Measurements from ENCODE around the gene TUBA4A.
A peak's percentile ranks its signal among the peaks of the same experiment; 100 is the strongest.
"Not testable (repeated sequence)": the region's sequence is repeated elsewhere in the genome, so short reads cannot be mapped to it uniquely, and the experiment has no call there.

The TUBA4A gene

GRCh38 chr2:219291394-219291793 lies 37.7 kb upstream of the TUBA4A start:
- no peak for DNase-seq (ENCODE audit: low read depth in 2 of 2)
- no peak for TF ChIP-seq CTCF (IDR thresholded peaks at IDR 0.05; ENCODE audit: low read depth, low read length)
- H3K4me3 ChIP-seq (replicated peaks in 1 of 2; ENCODE audit: low read depth in 2 of 2, low read length in 2 of 2) = no peak overlapping the region

- no peak overlapping the region for H3K4me3 ChIP-seq (replicated peaks in 1 of 2; ENCODE audit: low read depth in 2 of 2, low read length in 2 of 2)
- no peak for DNase-seq (ENCODE audit: low read depth in 2 of 2)
- TF ChIP-seq CTCF (IDR thresholded peaks at IDR 0.05; ENCODE audit: low read depth, low read length) = no peak
Observed at GRCh38 chr2:219290381-219291171, 36.9 kb upstream of the TUBA4A start.

GRCh38 chr2:219289537-219290361 lies 36.0 kb upstream of the TUBA4A start:
- H3K4me3 ChIP-seq (replicated peaks in 1 of 2; ENCODE audit: low read depth in 2 of 2, low read length in 2 of 2) = no peak overlapping the region
- DNase-seq (ENCODE audit: low read depth in 2 of 2) = peak; percentile 91 to 98
- TF ChIP-seq CTCF (IDR thresholded peaks at IDR 0.05; ENCODE audit: low read depth, low read length) = no peak

GRCh38 chr2:219289195-219289536 lies 35.4 kb upstream of the TUBA4A start:
- DNase-seq (ENCODE audit: low read depth in 2 of 2) = no peak
- H3K4me3 ChIP-seq (replicated peaks in 1 of 2; ENCODE audit: low read depth in 2 of 2, low read length in 2 of 2) = no peak overlapping the region
- no peak for TF ChIP-seq CTCF (IDR thresholded peaks at IDR 0.05; ENCODE audit: low read depth, low read length)

GRCh38 chr2:219287580-219288265 lies 34.0 kb upstream of the TUBA4A start:
- H3K4me3 ChIP-seq (replicated peaks in 1 of 2; ENCODE audit: low read depth in 2 of 2, low read length in 2 of 2) = no peak overlapping the region
- TF ChIP-seq CTCF (IDR thresholded peaks at IDR 0.05; ENCODE audit: low read depth, low read length) = no peak
- no peak for DNase-seq (ENCODE audit: low read depth in 2 of 2)

- H3K4me3 ChIP-seq (replicated peaks in 1 of 2; ENCODE audit: low read depth in 2 of 2, low read length in 2 of 2); DNase-seq (ENCODE audit: low read depth in 2 of 2): not testable (repeated sequence)
Observed at GRCh38 chr2:219287116-219287440, 33.4 kb upstream of the TUBA4A start.

Data from cardiac fibroblast (primary cell).